ENCODE measurements around the gene MDM1.

The MDM1 gene

GRCh38 chr12:68349921-68350606 is 17.9 kb upstream of the MDM1 start:
- POLR2A ChIA-PET = interaction anchor here (1.4 kb wide), 1 partner anchor 19 kb away, joined by 4 read pairs; no protein-coding TSS in a partner anchor
- CTCF ChIA-PET = interaction anchor here (0.6 to 1.4 kb wide), 2 partner anchors 127 to 433 kb away, joined by 3 read pairs; no protein-coding TSS in a partner anchor
- no peak for DNase-seq (ENCODE audit: extremely low spot score)
- no peak for TF ChIP-seq CTBP1 (IDR thresholded peaks at IDR 0.05; ENCODE audit: borderline replicate concordance)
- no peak for TF ChIP-seq TARDBP (IDR thresholded peaks at IDR 0.05)
- no peak for TF ChIP-seq FOXA1 (IDR thresholded peaks at IDR 0.05)
- TF ChIP-seq L3MBTL2 (conservative IDR thresholded peaks at IDR 0.05) = no peak
- no peak for TF ChIP-seq SP1 (IDR thresholded peaks at IDR 0.05)
- no peak for TF ChIP-seq PKNOX1 (IDR thresholded peaks at IDR 0.05)
- no peak for TF ChIP-seq LEF1 (IDR thresholded peaks at IDR 0.05; ENCODE audit: borderline replicate concordance)
- no peak for TF ChIP-seq HDGF (IDR thresholded peaks at IDR 0.05; ENCODE audit: borderline replicate concordance)
- TF ChIP-seq FOXK2 (IDR thresholded peaks at IDR 0.05) = no peak
- no peak for TF ChIP-seq FOXM1 (IDR thresholded peaks at IDR 0.05; ENCODE audit: borderline replicate concordance)
- no peak for TF ChIP-seq NFRKB (IDR thresholded peaks at IDR 0.05)
- no peak for TF ChIP-seq ELF4 (IDR thresholded peaks at IDR 0.05)
- no peak for TF ChIP-seq ARNT (IDR thresholded peaks at IDR 0.05)
- no peak for TF ChIP-seq BHLHE40 (IDR thresholded peaks at IDR 0.05; ENCODE audit: borderline replicate concordance)
- TF ChIP-seq SUZ12 (IDR thresholded peaks at IDR 0.05) = no peak

GRCh38 chr12:68349220-68349621 is 17.1 kb upstream of the MDM1 start:
- ChIA-PET CTCF (interaction anchor here (0.6 to 1.4 kb wide), 2 partner anchors 126 to 434 kb away, joined by 3 read pairs; no protein-coding TSS in a partner anchor), POLR2A (interaction anchor here (1.4 kb wide), 1 partner anchor 18 kb away, joined by 4 read pairs; no protein-coding TSS in a partner anchor)
- DNase-seq (ENCODE audit: extremely low spot score) = no peak
- no peak for TF ChIP-seq TARDBP (IDR thresholded peaks at IDR 0.05)
- TF ChIP-seq NFRKB (IDR thresholded peaks at IDR 0.05) = no peak
- TF ChIP-seq L3MBTL2 (conservative IDR thresholded peaks at IDR 0.05) = no peak
- no peak for TF ChIP-seq LEF1 (IDR thresholded peaks at IDR 0.05; ENCODE audit: borderline replicate concordance)
- no peak for TF ChIP-seq SUZ12 (IDR thresholded peaks at IDR 0.05)
- TF ChIP-seq HDGF (IDR thresholded peaks at IDR 0.05; ENCODE audit: borderline replicate concordance) = no peak
- TF ChIP-seq FOXA1 (IDR thresholded peaks at IDR 0.05) = no peak
- TF ChIP-seq BHLHE40 (IDR thresholded peaks at IDR 0.05; ENCODE audit: borderline replicate concordance) = no peak
- TF ChIP-seq CTBP1 (IDR thresholded peaks at IDR 0.05; ENCODE audit: borderline replicate concordance) = no peak
- TF ChIP-seq ZNF384 (IDR thresholded peaks at IDR 0.05) = no peak
- TF ChIP-seq FOXK2 (IDR thresholded peaks at IDR 0.05) = no peak
- no peak for TF ChIP-seq PKNOX1 (IDR thresholded peaks at IDR 0.05)
- TF ChIP-seq FOXM1 (IDR thresholded peaks at IDR 0.05; ENCODE audit: borderline replicate concordance) = no peak
- TF ChIP-seq ELF4 (IDR thresholded peaks at IDR 0.05) = no peak
- no peak for TF ChIP-seq SP1 (IDR thresholded peaks at IDR 0.05)
- TF ChIP-seq ARNT (IDR thresholded peaks at IDR 0.05) = no peak

- DNase-seq (ENCODE audit: extremely low spot score) = no peak
- ChIA-PET CTCF (interaction anchor here (0.8 kb wide), 1 partner anchor 11 kb away, joined by 3 read pairs; no protein-coding TSS in a partner anchor), POLR2A (no interaction called here)
- TF ChIP-seq FOXK2 (IDR thresholded peaks at IDR 0.05) (no peak), FOXM1 (IDR thresholded peaks at IDR 0.05; ENCODE audit: borderline replicate concordance) (no peak), L3MBTL2 (conservative IDR thresholded peaks at IDR 0.05) (no peak), PKNOX1 (IDR thresholded peaks at IDR 0.05) (no peak), SUZ12 (IDR thresholded peaks at IDR 0.05) (no peak), LEF1 (IDR thresholded peaks at IDR 0.05; ENCODE audit: borderline replicate concordance) (no peak), HDGF (IDR thresholded peaks at IDR 0.05; ENCODE audit: borderline replicate concordance) (no peak), CTBP1 (IDR thresholded peaks at IDR 0.05; ENCODE audit: borderline replicate concordance) (no peak), ARNT (IDR thresholded peaks at IDR 0.05) (no peak), FOXA1 (IDR thresholded peaks at IDR 0.05) (no peak), BHLHE40 (IDR thresholded peaks at IDR 0.05; ENCODE audit: borderline replicate concordance) (no peak), TARDBP (IDR thresholded peaks at IDR 0.05) (no peak), ELF4 (IDR thresholded peaks at IDR 0.05) (no peak), NFRKB (IDR thresholded peaks at IDR 0.05) (no peak), ZNF384 (IDR thresholded peaks at IDR 0.05) (no peak), SP1 (IDR thresholded peaks at IDR 0.05) (no peak)
These were observed 16.3 kb upstream of the MDM1 start for GRCh38 chr12:68348419-68348818.

GRCh38 chr12:68345763-68346162 is 13.6 kb upstream of the MDM1 start:
- POLR2A ChIA-PET = no interaction called here
- no peak for DNase-seq (ENCODE audit: extremely low spot score)
- CTCF ChIA-PET = no interaction called here
- TF ChIP-seq HDGF (IDR thresholded peaks at IDR 0.05; ENCODE audit: borderline replicate concordance) (no peak), FOXA1 (IDR thresholded peaks at IDR 0.05) (no peak), SP1 (IDR thresholded peaks at IDR 0.05) (no peak), ZNF384 (IDR thresholded peaks at IDR 0.05) (no peak), PKNOX1 (IDR thresholded peaks at IDR 0.05) (no peak)

- ChIA-PET POLR2A (no interaction called here), CTCF (no interaction called here)
- no peak for DNase-seq (ENCODE audit: extremely low spot score)
- TF ChIP-seq ZNF384 (IDR thresholded peaks at IDR 0.05) (no peak), FOXM1 (IDR thresholded peaks at IDR 0.05; ENCODE audit: borderline replicate concordance) (no peak), TARDBP (IDR thresholded peaks at IDR 0.05) (no peak), FOXA1 (IDR thresholded peaks at IDR 0.05) (no peak), PKNOX1 (IDR thresholded peaks at IDR 0.05) (no peak), LEF1 (IDR thresholded peaks at IDR 0.05; ENCODE audit: borderline replicate concordance) (no peak)
These were observed 12.0 kb upstream of the MDM1 start for GRCh38 chr12:68344126-68344525.

Data from HEK293T (cell line).